HCT116 (cell line): ENCODE data around the gene RNF4. TPM values are rescaled to one million over a fixed set of nuclear protein-coding genes. Genes with fewer than 3 reads are reported as not detected.

Experiments used
- ATAC-seq: fragments of 200-7000 bp; cut with Tn5 transposase; 2 replicates; pipeline ENCODE4 v1.9.1; 2020; ENCODE audit warnings: mild to moderate bottlenecking, moderate library complexity
- BruUV-seq: library from RNA; stranded (reverse); fragments of 400-500 nt; replicated peaks from 2 replicates; lab custom pipeline; 2021; lab: Mats Ljungman, UMichigan
- CTCF ChIA-PET: fragments of 300-600 bp; sonication (Branson Sonifier 250); formaldehyde crosslinking; loops from one replicate; lab custom pipeline; 2021; ENCODE audit warnings: antibody characterized with exemption; lab: Charles Lee
- POLR2A ChIA-PET: fragments of 300-600, 350-600 bp; sonication (Branson Sonifier 250); formaldehyde crosslinking; loops from one replicate; lab custom pipeline; 2021; ENCODE audit warnings: antibody characterized with exemption; lab: Charles Lee
- RAD21 ChIA-PET, 2 experiments: fragments of 300-600 bp; sonication (Branson Sonifier 250); formaldehyde crosslinking; loops; one replicate each; lab custom pipeline; 2023; ENCODE audit warnings: low total read pairs in 2 of 2; ENCODE audit not compliant: uncharacterized antibody in 2 of 2, unreplicated experiment in 2 of 2, low non-redundant PET in 1 of 2; lab: Charles Lee
- DNase-seq: peaks from one replicate; pipeline ENCODE4 v3.0.0-alpha.2; 2010; ENCODE audit warnings: low read depth, low spot score
- H2AFZ ChIP-seq: fragments of 200-600 bp; shearing (Covaris generic), sonication (generic); 2 replicates; pipeline ENCODE4 v1.6.1; 2017; ENCODE audit warnings: low read depth, mixed run types, mixed read lengths, antibody characterized with exemption, low read length; ENCODE audit not compliant: poor library complexity, severe bottlenecking
- H3K27ac ChIP-seq: 2 replicates; pipeline ENCODE4 v1.5.1; 2012; ENCODE audit warnings: low read depth, low read length
- H3K27me3 ChIP-seq: fragments of 200-600 bp; sonication (generic); 2 replicates; pipeline ENCODE4 v1.6.1; 2016; ENCODE audit warnings: mixed run types, low read length, mixed read lengths; ENCODE audit not compliant: insufficient read depth
- H3K36me3 ChIP-seq, 2 experiments: fragments of 200-500 bp in 1 of 2; fragments of 200-600 bp in 1 of 2; sonication (Bioruptor generic) in 1 of 2; sonication (generic) in 1 of 2; 2 replicates each; pipeline versions ENCODE4 v1.5.1 to v1.6.1; 2014 to 2016; ENCODE audit warnings: low read length in 2 of 2, inconsistent platforms in 1 of 2, mixed read lengths in 1 of 2, mixed run types in 1 of 2; ENCODE audit not compliant: insufficient read depth in 2 of 2, control insufficient read depth in 1 of 2
- H3K4me1 ChIP-seq, 2 experiments: fragments of 200-600 bp in 1 of 2; sonication (generic) in 1 of 2; 2 replicates each; pipeline versions ENCODE4 v1.5.1 to v1.6.1; 2012 to 2017; ENCODE audit warnings: low read length in 2 of 2, inconsistent platforms in 1 of 2, mild to moderate bottlenecking in 1 of 2, mixed read lengths in 1 of 2, mixed run types in 1 of 2, moderate library complexity in 1 of 2; ENCODE audit not compliant: insufficient read depth in 2 of 2, control insufficient read depth in 1 of 2
- H3K4me2 ChIP-seq: fragments of 200-600 bp; sonication (generic); 2 replicates; pipeline ENCODE4 v1.6.1; 2017; ENCODE audit warnings: mixed run types, low read length, mixed read lengths
- H3K4me3 ChIP-seq, 2 experiments: fragments of 200-600 bp in 1 of 2; sonication (generic) in 1 of 2; replicated peaks in 1 of 2; 2 replicates each; pipeline ENCODE4 v1.5.1; 2011 to 2016; ENCODE audit warnings: low read length in 2 of 2, control low read depth in 1 of 2, low read depth in 1 of 2, mild to moderate bottlenecking in 1 of 2, mixed read lengths in 1 of 2, mixed run types in 1 of 2
- H3K79me2 ChIP-seq: fragments of 200-600 bp; sonication (generic); 2 replicates; pipeline ENCODE4 v1.6.1; 2017; ENCODE audit warnings: mild to moderate bottlenecking, mixed run types, low read length, moderate library complexity, mixed read lengths; ENCODE audit not compliant: insufficient read depth
- H3K9ac ChIP-seq: fragments of 200-600 bp; sonication (generic); 2 replicates; pipeline ENCODE4 v1.6.1; 2016; ENCODE audit warnings: low read length, mixed read lengths
- H3K9me2 ChIP-seq: fragments of 200-600 bp; sonication (generic), shearing (Covaris generic); 2 replicates; pipeline ENCODE4 v1.6.1; 2017; ENCODE audit warnings: mixed run types, mild to moderate bottlenecking, moderate library complexity; ENCODE audit not compliant: insufficient read depth
- H3K9me3 ChIP-seq, 2 experiments: fragments of 200-500 bp in 1 of 2; fragments of 200-600 bp in 1 of 2; sonication (Bioruptor generic) in 1 of 2; sonication (generic) in 1 of 2; 2 replicates each; pipeline ENCODE4 v1.6.1; 2014 to 2017; ENCODE audit warnings: low read length in 2 of 2, mixed read lengths in 2 of 2, inconsistent platforms in 1 of 2, low read depth in 1 of 2, mild to moderate bottlenecking in 1 of 2, mixed run types in 1 of 2, moderate library complexity in 1 of 2; ENCODE audit not compliant: control insufficient read depth in 1 of 2, insufficient read depth in 1 of 2
- H4K20me1 ChIP-seq: fragments of 200-600 bp; sonication (generic), shearing (Covaris generic); 2 replicates; pipeline ENCODE4 v1.6.1; 2017; ENCODE audit warnings: mixed run types, mild to moderate bottlenecking, moderate library complexity; ENCODE audit not compliant: insufficient read depth
- CBX3 ChIP-seq: IDR thresholded peaks from 2 replicates; pipeline ENCODE4 v1.6.1; 2012; ENCODE audit warnings: low read depth
- CEBPB ChIP-seq: IDR thresholded peaks from 2 replicates; pipeline ENCODE4 v1.6.1; 2012; ENCODE audit warnings: low read depth
- ELF1 ChIP-seq: IDR thresholded peaks from 2 replicates; pipeline ENCODE4 v1.6.1; 2012; ENCODE audit warnings: low read depth, borderline replicate concordance
- EZH2 ChIP-seq: fragments of 200-600 bp; sonication (generic); IDR thresholded peaks from 2 replicates; pipeline ENCODE4 v1.6.1; 2017; ENCODE audit warnings: antibody characterized with exemption, mixed run types
- EZH2phosphoT487 ChIP-seq: fragments of 200-600 bp; IDR thresholded peaks from 2 replicates; pipeline ENCODE4 v1.6.1; 2018; ENCODE audit warnings: antibody characterized with exemption, borderline replicate concordance
- JUND ChIP-seq: IDR thresholded peaks from 2 replicates; pipeline ENCODE4 v1.6.1; 2012
- POLR2A ChIP-seq: IDR thresholded peaks from 2 replicates; pipeline ENCODE4 v1.7.0; 2011; ENCODE audit warnings: borderline replicate concordance; ENCODE audit not compliant: insufficient read depth, insufficient read length; ENCODE audit errors: extremely low read depth
- RAD21 ChIP-seq: IDR thresholded peaks from 2 replicates; pipeline ENCODE4 v1.6.1; 2012; ENCODE audit warnings: low read depth, mild to moderate bottlenecking
- REST ChIP-seq: IDR thresholded peaks from 2 replicates; pipeline ENCODE4 v1.6.1; 2012; ENCODE audit warnings: low read depth
- SP1 ChIP-seq: IDR thresholded peaks from 2 replicates; pipeline ENCODE4 v1.6.1; 2012; ENCODE audit warnings: low read depth
- SRF ChIP-seq: IDR thresholded peaks from 2 replicates; pipeline ENCODE4 v1.6.1; 2012; ENCODE audit warnings: low read depth
- TCF7L2 ChIP-seq: IDR thresholded peaks from 2 replicates; pipeline ENCODE4 v1.7.0; 2011; ENCODE audit warnings: borderline replicate concordance, inconsistent platforms; ENCODE audit not compliant: insufficient read depth, insufficient read length; ENCODE audit errors: extremely low read depth
- YY1 ChIP-seq: IDR thresholded peaks from 2 replicates; pipeline ENCODE4 v1.6.1; 2011; ENCODE audit warnings: low read length, low read depth, moderate library complexity, mild to moderate bottlenecking; ENCODE audit not compliant: insufficient replicate concordance; ENCODE audit errors: extremely low read depth
- ZFX ChIP-seq: fragments of 450-650 bp; IDR thresholded peaks from 2 replicates; pipeline ENCODE4 v1.6.1; 2017
- ZNF274 ChIP-seq: fragments of 200-500 bp; sonication (Bioruptor generic); IDR thresholded peaks from 2 replicates; pipeline ENCODE4 v1.6.1; 2014; ENCODE audit warnings: mild to moderate bottlenecking, low read depth, low read length, inconsistent platforms
- intact Hi-C: fragments of 100-400 bp; cut with micrococcal nuclease; formaldehyde crosslinking; loops from 2 replicates; pipeline ENCODE4 v1.10.0; 2022
- total RNA-seq: library from RNA; stranded (reverse); gene quantifications from one replicate; pipeline ENCODE4 v1.2.1, GENCODE V29; 2021; ENCODE audit not compliant: unreplicated experiment
- TF ChIP-seq, protein P1 (sequence below), 3 experiments: fragments of 200-600 bp in 1 of 3; sonication (generic) in 1 of 3; IDR thresholded peaks in 2 of 3; conservative IDR thresholded peaks in 1 of 3; 2 replicates each; pipeline ENCODE4 v1.5.1; 2012 to 2017; ENCODE audit warnings: low read depth in 2 of 3, low read length in 2 of 3, antibody characterized with exemption in 1 of 3, borderline replicate concordance in 1 of 3, control low read depth in 1 of 3, mild to moderate bottlenecking in 1 of 3, mixed read lengths in 1 of 3, mixed run types in 1 of 3, moderate library complexity in 1 of 3; ENCODE audit not compliant: insufficient read depth in 1 of 3
- TF ChIP-seq, protein P2 (sequence below): IDR thresholded peaks from 2 replicates; pipeline ENCODE4 v1.6.1; 2011; ENCODE audit warnings: mild to moderate bottlenecking, low read length, moderate library complexity; ENCODE audit not compliant: insufficient replicate concordance; ENCODE audit errors: extremely low read depth

The RNF4 gene
- total RNA-seq, 1 experiment from 2014 or later = 62.3 TPM

DNA sequence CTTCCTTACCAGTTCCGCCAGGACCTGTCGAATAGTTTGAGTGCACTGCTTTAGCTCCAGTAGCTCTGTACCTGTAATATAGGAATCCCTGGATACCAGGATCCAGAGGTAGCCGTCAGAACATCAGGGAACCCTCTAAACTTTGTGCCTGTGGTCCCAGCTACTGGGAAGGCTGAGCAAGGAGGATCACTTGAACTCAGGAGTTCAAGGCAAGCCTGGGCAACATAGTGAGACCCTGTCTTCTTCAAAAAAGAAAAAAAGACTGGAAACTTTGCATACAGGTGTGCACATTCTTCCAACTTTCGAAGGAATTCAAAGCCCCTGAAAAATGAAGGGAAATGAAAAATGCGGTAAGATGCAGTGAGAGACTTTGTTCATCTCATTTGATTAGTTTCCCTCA, 34.9 kb downstream of the RNF4 start:
- POLR2A ChIA-PET = interaction anchor here (1.3 kb wide), 1 partner anchor 32 kb away, joined by 3 read pairs; the partner anchor contains the start of gene FAM193A
- peaks cover 43 to 56% of the 10 kb centered on the region in 2 experiments for H3K36me3 ChIP-seq

More for the DNA sequence above, 34.9 kb downstream of the RNF4 start:
- RAD21 ChIA-PET = no interaction called here
- H3K9ac ChIP-seq = no peak overlapping the region
- intact Hi-C loops = no loop called here
- no peak overlapping the region for H3K4me3 ChIP-seq
- H2AFZ ChIP-seq = no peak overlapping the region
- H4K20me1 ChIP-seq = peaks cover 10% of the 10 kb centered on the region; the same call in 1 of the 2 replicates
- no peaks in the 10 kb centered on the region for H3K9me3 ChIP-seq
- TF ChIP-seq, protein P1, sequence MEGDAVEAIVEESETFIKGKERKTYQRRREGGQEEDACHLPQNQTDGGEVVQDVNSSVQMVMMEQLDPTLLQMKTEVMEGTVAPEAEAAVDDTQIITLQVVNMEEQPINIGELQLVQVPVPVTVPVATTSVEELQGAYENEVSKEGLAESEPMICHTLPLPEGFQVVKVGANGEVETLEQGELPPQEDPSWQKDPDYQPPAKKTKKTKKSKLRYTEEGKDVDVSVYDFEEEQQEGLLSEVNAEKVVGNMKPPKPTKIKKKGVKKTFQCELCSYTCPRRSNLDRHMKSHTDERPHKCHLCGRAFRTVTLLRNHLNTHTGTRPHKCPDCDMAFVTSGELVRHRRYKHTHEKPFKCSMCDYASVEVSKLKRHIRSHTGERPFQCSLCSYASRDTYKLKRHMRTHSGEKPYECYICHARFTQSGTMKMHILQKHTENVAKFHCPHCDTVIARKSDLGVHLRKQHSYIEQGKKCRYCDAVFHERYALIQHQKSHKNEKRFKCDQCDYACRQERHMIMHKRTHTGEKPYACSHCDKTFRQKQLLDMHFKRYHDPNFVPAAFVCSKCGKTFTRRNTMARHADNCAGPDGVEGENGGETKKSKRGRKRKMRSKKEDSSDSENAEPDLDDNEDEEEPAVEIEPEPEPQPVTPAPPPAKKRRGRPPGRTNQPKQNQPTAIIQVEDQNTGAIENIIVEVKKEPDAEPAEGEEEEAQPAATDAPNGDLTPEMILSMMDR (IDR thresholded peaks at IDR 0.05 in 2 of 3, conservative IDR thresholded peaks at IDR 0.05 in 1 of 3; ENCODE audit: borderline replicate concordance in 1 of 3, insufficient read depth in 1 of 3, low read depth in 2 of 3, low read length in 2 of 3) = no peak
- TF ChIP-seq RAD21 (no peak), EZH2phosphoT487 (no peak), REST (no peak), JUND (no peak), SRF (no peak), YY1 (no peak), TCF7L2 (no peak), POLR2A (no peak), EZH2 (no peak), SP1 (no peak), ZFX (no peak), CEBPB (no peak), CBX3 (no peak), ZNF274 (no peak), ELF1 (no peak)
- TF ChIP-seq, protein P2, sequence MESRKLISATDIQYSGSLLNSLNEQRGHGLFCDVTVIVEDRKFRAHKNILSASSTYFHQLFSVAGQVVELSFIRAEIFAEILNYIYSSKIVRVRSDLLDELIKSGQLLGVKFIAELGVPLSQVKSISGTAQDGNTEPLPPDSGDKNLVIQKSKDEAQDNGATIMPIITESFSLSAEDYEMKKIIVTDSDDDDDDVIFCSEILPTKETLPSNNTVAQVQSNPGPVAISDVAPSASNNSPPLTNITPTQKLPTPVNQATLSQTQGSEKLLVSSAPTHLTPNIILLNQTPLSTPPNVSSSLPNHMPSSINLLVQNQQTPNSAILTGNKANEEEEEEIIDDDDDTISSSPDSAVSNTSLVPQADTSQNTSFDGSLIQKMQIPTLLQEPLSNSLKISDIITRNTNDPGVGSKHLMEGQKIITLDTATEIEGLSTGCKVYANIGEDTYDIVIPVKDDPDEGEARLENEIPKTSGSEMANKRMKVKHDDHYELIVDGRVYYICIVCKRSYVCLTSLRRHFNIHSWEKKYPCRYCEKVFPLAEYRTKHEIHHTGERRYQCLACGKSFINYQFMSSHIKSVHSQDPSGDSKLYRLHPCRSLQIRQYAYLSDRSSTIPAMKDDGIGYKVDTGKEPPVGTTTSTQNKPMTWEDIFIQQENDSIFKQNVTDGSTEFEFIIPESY = no peak
- peaks cover 83% of the 10 kb centered on the region for H3K79me2 ChIP-seq
- ATAC-seq = no peak
- no peak for DNase-seq
- 0 out of 2 replicates have a peak overlapping the region, but pooled peaks have one; percentile 22 for H3K27ac ChIP-seq
- no peaks in the 10 kb centered on the region for H3K27me3 ChIP-seq
- no TSS peak for BruUV-seq
- H3K4me2 ChIP-seq = no peak overlapping the region
- CTCF ChIA-PET = no interaction called here
- no peaks in the 10 kb centered on the region for H3K4me1 ChIP-seq
- no peaks in the 10 kb centered on the region for H3K9me2 ChIP-seq
